Measurements from ENCODE around the gene ZNF444. TPM values are rescaled to one million over a fixed set of nuclear protein-coding genes. Genes with fewer than 3 reads are reported as not detected.

Gene ZNF444
- total and polyA plus RNA-seq, 9 donors, result 7.3 to 48.2 (median 35.2) TPM

DNA sequence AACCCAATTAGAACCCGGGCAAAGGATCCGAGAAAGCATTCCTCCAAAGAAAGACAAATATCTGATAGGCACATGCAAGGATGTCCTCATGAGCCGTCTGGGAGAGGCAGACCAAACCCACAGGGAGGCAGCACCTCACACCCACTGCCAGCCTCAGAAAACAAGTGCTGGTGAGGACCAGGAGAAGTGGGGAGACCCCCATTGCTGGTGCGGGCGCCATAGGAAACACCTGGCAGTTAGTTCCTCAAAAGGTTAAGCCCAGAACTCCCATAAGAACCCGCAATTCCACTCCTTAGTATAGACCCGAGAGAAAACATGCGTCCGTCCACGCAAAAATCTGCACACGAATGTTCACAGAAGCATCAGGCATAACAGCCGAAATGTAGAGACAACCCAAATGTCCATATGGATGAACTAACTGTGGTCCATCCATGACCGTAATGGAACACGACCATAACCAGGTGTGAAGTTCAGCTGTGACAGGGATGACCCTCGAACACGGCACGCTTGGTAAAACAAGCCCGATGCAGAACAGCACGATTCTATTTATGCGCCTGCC is 27.9 kb upstream of the ZNF444 start:
- H3K9me3 ChIP-seq, result no peaks in the 10 kb centered on the region
- intact Hi-C loops (cut with DNase I), result loop anchor here in 1 of 4 donors (5.0 kb wide), 1 partner anchor 44 kb away; no protein-coding TSS in a partner anchor
- TF ChIP-seq, protein P1, sequence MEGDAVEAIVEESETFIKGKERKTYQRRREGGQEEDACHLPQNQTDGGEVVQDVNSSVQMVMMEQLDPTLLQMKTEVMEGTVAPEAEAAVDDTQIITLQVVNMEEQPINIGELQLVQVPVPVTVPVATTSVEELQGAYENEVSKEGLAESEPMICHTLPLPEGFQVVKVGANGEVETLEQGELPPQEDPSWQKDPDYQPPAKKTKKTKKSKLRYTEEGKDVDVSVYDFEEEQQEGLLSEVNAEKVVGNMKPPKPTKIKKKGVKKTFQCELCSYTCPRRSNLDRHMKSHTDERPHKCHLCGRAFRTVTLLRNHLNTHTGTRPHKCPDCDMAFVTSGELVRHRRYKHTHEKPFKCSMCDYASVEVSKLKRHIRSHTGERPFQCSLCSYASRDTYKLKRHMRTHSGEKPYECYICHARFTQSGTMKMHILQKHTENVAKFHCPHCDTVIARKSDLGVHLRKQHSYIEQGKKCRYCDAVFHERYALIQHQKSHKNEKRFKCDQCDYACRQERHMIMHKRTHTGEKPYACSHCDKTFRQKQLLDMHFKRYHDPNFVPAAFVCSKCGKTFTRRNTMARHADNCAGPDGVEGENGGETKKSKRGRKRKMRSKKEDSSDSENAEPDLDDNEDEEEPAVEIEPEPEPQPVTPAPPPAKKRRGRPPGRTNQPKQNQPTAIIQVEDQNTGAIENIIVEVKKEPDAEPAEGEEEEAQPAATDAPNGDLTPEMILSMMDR (IDR thresholded peaks at IDR 0.05), result no peak
- no peak for TF ChIP-seq POLR2A (IDR thresholded peaks at IDR 0.05)
- no peak for TF ChIP-seq EP300 (IDR thresholded peaks at IDR 0.05)
- H3K4me1 ChIP-seq (ENCODE audit: insufficient read depth), result peaks cover 37% of the 10 kb centered on the region
- 71 to 75% (median 72%) methylated on average over 20 of the region's 20 CpGs for WGBS, 3 donors
- DNase-seq, result no peak
- no peaks in the 10 kb centered on the region for H3K27me3 ChIP-seq
- no peak overlapping the region for H3K27ac ChIP-seq
- no peak overlapping the region for H3K4me3 ChIP-seq
- no peaks in the 10 kb centered on the region for H3K36me3 ChIP-seq

DNA sequence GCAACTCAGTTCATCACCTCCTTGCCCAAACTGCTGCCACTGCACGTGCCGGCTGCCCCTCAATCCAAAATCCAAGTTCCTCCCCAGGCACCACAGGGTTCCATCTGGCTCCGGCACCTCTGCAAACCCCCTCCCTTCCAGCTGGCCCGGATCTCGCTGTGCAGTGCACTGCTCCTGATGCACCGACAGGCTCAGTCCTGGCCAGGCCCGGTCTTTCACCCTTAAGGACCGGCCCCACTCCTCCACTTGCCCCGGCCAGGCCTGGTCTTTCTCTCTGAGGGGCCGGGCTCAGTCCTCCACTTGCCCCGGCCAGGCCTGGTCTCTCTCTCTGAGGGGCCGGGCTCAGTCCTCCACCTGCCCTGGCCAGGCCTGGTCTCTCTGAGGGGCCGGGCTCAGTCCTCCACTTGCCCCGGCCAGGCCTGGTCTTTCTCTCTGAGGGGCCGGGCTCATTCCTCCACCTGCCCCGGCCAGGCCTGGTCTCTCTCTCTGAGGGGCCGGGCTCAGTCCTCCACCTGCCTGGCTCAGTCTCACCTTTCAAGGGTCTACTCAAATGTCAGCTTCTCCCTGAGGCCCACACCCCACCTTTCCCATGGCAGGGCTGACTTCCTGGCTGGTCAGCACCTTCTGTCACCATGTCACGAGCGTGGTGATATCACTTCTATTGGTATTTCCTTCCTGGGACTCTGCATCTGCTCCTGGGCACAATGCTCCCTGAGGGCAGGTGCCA is 26.9 kb upstream of the ZNF444 start:
- H3K4me3 ChIP-seq, result no peak overlapping the region
- no peaks in the 10 kb centered on the region for H3K36me3 ChIP-seq
- no peaks in the 10 kb centered on the region for H3K27me3 ChIP-seq
- 60 to 69% (median 67%) methylated on average over 18 to 19 of the region's 19 CpGs for WGBS, 3 donors
- no peak for DNase-seq
- H3K4me1 ChIP-seq (ENCODE audit: insufficient read depth), result peaks cover 34% of the 10 kb centered on the region
- H3K27ac ChIP-seq, result no peak overlapping the region
- TF ChIP-seq EP300 (IDR thresholded peaks at IDR 0.05), result no peak
- TF ChIP-seq, protein P1 (IDR thresholded peaks at IDR 0.05), result no peak
- TF ChIP-seq POLR2A (IDR thresholded peaks at IDR 0.05), result no peak
- intact Hi-C loops (cut with DNase I), result loop anchor here in 1 of 4 donors (5.0 kb wide), 1 partner anchor 43 kb away; no protein-coding TSS in a partner anchor
- no peaks in the 10 kb centered on the region for H3K9me3 ChIP-seq

DNA sequence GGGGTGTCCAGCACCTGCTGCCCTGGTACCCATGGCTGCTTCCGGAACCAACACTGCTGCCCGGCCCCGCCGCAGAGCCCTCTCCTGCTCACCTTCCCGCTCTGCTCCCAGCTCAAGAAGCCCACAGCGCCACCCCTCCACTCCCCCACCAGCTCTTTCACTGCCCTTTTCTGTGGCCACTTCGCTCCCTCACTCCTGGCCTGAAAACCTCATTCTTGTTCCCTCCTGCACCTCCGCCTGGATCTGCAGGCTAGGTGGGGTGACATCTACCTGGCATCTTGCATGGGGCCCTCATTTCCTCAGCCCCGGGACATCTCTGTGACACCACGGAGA is 26.3 kb upstream of the ZNF444 start:
- Histone ChIP-seq H3K4me1 (ENCODE audit: insufficient read depth) (peaks cover 36% of the 10 kb centered on the region), H3K27ac (no peak overlapping the region), H3K9me3 (no peaks in the 10 kb centered on the region), H3K4me3 (no peak overlapping the region), H3K36me3 (no peaks in the 10 kb centered on the region), H3K27me3 (no peaks in the 10 kb centered on the region)
- intact Hi-C loops (cut with DNase I), result loop anchor here in 1 of 4 donors (5.0 kb wide), 1 partner anchor 43 kb away; no protein-coding TSS in a partner anchor
- TF ChIP-seq EP300 (IDR thresholded peaks at IDR 0.05) (no peak), POLR2A (IDR thresholded peaks at IDR 0.05) (no peak)
- TF ChIP-seq, protein P1 (IDR thresholded peaks at IDR 0.05), result no peak
- whole genome bisulfite sequencing, 3 donors, result 79 to 90% (median 89%) methylated on average over 10 of the region's 10 CpGs
- DNase-seq, result no peak

GRCh38 chr19:56115490-56115889 is 25.6 kb upstream of the ZNF444 start:
- peaks cover 37% of the 10 kb centered on the region for H3K4me1 ChIP-seq (ENCODE audit: insufficient read depth)
- 90 to 96% (median 90%) methylated on average over 21 of the region's 21 CpGs for WGBS, 3 donors
- H3K27me3 ChIP-seq, result no peaks in the 10 kb centered on the region
- no peak overlapping the region for H3K4me3 ChIP-seq
- intact Hi-C loops (cut with DNase I), result no loop called here
- DNase-seq, result no peak
- TF ChIP-seq POLR2A (IDR thresholded peaks at IDR 0.05), result no peak
- TF ChIP-seq, protein P1 (IDR thresholded peaks at IDR 0.05), result no peak
- H3K9me3 ChIP-seq, result no peaks in the 10 kb centered on the region
- no peak overlapping the region for H3K27ac ChIP-seq
- H3K36me3 ChIP-seq, result no peaks in the 10 kb centered on the region
